Hematopoietic multipotent progenitor cell treated with erythropoietin and hydrocortisone succinate and interleukin-3 and kit ligand, for 4 days (in vitro differentiated cells): ENCODE data around the gene LRRC45.

ENCODE experiments used
- DNase-seq: peaks from one replicate; pipeline ENCODE4 v3.0.0-alpha.2; 2015

The LRRC45 gene

DNA sequence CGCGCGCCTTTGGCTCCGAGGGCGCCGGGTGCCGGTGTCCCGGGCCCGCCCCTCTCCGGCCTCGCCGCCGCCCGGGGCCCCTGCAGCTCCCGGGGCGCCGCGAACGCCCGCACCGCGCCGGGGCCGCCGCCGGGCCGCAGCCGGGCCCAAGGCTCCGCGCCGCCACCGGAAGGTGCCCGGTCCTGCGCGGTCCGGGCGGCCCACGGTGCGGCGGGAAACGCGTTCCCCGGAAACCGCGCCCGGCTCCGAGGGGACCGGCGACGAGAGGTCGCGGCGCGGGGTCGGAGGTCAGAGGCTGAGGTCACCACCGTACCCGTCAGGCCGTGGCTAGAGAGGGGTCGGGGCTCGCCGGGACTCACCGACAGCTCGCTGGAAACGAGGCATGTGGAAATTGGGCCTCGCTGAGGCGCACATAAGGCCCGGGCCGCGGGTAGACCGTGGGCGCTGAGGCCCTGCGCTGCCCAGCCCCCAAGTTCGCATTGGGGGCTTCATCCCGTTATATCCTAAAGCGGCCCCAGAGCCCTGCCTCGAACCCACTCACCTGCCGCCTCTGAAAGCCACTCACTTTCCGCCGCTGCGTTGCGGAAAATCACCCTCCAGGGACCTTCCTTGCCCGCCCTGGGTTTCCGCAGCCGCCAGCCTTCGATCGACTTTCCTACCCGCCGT, 42.7 kb downstream of the LRRC45 start, which contains the start of gene DUS1L:
Gene DUS1L (minus strand): TSS at position 167 of the 666 bp plus-strand sequence. CDS start 745 bp downstream, outside the sequence.
- DNase-seq = peak; percentile 78

DNA sequence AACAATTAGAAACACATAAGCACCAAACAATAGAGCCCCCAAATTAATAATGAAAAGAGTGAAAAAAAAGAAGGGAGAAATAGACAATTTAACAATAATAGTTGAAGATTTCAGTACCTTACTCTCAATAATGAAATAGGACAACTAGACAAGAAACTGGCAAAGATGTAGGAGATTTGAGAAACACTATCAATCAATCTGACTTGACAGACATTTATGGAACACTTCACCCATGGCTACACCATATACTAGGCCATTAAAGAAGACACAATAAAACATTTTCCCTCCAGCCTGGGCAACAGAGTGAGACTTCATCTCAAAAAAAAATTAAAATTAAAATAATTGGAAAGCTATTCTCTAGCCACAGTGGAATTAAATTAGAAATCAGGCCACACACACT, 47.5 kb downstream of the LRRC45 start:
- DNase-seq = no peak

DNA sequence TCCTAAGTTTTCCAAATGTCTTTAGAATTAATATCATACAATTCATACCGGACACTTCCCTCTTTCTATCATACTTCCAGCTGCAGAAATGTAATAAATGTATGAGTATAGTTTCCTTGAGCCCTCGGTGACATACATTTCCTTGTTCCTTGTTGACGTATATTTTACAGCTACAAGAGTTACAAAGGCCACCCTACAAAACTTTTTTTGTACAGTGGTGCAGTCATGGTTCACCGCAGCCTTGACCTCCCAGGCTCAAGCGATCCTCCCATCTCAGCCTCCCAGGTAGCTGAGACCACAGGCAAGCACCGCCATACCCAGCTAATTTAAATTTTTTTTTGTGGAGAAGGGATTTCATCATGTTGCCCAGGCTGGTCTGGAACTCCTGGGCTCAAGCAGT, 49.7 kb downstream of the LRRC45 start:
- no peak for DNase-seq

DNA sequence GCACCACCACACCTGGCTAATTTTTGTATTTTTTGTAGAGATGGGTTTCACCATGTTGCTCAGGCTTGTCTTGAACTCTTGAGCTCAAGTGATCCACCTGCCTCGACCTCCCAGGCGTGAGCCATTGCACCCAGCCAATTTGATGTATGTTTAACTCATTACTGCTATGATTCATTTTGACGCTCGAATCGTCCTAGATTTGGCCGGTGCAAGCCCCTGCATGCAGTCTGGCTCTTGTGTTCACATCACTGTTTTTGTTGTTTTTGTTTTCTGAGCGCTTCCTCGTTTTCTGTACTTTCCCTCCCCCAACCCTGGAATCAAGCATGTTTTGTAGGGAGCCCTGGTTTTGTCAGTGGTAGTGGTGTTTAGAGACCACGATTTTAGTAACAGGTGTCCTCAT, 50.3 kb downstream of the LRRC45 start:
- DNase-seq = no peak

DNA sequence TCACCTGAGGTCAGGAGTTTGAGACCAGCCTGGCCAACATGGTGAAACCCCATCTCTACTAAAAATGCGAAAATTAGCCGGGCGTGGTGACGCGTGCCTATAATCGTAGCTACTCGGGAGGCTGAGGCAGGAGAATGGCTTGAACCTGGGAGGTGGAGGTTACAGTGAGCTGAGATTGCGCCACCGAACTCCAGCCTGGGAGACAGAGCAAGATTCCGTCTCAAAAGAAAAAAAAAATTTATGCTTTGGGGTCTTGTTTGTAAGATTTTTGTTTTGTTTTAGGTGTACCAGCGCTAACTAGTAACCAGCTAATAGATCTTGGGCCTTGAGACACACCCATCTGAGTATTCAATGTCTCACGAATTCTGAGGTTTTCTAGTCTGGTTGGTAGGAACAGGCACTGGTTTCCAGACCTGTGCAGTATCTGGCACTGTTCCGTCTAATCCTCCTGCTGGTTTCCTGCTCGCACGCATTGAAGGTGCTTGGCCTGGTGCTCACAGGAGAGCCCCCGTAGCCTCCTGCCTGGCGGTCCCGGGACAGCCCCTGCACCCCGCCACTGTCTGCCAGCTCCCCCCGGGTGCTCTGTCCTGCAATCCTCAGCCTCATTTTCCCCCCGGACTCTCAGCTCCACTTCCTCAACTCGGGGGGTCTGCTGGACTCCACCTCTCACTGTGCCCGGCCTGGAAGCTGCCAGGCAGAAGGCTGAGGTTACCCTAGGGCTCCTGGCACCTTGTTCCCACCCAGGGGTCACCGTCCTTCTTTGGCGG, 53.1 kb downstream of the LRRC45 start:
- peak; percentile 42 for DNase-seq

DNA sequence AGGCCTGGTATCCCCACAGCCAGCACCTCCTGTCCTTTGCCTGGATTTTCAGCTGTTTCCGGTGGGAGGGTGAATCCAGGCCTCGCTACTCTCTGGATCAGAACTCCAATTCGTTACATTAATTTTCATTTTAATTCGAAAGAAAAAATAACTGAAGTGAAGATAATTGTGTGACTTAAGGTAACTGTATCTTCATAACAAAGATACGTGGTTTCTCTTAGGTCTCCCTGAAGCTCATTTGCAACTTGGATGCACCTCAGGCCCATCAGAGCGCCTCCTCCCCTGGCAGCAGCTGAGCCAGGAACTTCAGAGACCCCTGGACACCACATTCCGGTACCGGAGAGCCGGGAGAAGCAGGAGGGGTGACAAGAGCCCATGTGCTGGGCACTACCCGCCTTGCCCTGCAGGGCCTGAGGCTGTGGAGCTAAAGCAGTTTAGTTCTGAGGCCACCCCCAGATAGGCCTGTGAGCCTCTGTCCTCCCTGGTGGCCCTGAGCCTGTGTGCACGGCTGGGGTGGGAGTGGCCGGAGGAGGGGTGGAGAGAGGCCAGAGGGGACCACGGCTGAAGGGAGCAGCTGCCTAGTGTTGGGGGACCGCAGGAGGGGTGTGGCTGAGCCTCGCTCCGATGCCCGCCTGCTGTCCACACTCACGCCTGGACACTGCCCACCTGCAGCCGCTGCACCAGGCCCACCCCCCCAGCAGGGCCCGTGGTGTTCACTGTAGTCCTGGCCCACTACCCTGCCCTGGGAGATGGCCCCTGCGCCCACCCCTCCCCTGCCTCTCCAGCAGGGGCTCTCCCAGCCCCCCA, 53.9 kb downstream of the LRRC45 start:
- DNase-seq = peak; percentile 55

DNA sequence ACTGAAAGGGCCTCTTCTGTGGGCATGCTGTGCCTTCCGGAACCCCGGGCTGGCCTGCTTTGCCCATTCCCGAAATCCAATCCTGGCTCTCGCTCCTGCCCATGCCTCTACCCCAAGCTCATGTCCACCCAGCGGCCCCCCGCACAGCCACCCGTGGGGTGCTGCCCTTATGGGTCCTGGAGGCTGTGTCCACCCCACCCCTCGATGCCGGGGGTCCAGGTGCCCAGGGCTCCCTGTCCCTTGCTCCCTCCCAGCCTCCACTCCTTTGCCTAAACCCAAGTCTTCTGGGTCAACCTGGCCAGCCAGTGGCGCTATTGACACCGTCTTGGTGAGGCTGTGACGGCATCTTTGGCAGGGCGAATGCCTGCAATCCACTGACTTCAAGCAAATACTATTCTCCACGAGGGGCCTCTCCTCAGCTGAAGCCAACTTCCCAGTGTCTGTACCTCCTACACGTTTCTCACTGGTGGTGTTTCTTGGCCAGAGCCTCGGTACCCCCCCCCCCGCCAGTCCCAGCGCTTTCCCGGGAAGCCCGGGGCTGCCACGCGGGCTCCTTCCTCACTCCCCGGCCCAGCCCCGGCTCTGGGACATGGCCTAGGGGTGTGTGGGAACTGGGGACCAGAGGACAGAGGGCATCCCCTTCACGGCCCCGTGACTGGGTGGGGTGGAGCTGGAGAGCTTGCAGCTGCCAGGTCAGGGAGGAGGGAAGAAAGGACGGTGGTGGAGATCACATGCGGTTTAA, 54.7 kb downstream of the LRRC45 start:
- DNase-seq = no peak

DNA sequence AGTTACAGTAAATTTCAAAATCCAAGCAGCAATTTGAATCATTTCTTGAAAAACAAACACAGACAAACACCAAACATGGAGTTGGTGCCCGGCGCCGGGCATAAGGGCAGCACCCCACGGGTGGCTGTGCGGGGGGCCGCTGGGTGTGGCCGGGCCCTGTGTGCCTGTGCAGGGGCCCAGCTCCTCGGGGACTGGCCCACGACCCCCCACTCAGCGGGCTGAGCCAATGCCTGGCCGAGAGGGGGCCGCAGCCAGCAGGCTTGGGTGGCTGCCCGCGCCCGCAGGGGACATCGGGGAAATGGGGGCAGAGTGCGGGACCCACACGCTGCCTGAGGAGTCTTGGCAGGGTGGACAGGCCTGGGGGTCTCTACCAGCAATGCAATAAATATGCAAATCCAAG, 55.3 kb downstream of the LRRC45 start:
- DNase-seq = no peak

DNA sequence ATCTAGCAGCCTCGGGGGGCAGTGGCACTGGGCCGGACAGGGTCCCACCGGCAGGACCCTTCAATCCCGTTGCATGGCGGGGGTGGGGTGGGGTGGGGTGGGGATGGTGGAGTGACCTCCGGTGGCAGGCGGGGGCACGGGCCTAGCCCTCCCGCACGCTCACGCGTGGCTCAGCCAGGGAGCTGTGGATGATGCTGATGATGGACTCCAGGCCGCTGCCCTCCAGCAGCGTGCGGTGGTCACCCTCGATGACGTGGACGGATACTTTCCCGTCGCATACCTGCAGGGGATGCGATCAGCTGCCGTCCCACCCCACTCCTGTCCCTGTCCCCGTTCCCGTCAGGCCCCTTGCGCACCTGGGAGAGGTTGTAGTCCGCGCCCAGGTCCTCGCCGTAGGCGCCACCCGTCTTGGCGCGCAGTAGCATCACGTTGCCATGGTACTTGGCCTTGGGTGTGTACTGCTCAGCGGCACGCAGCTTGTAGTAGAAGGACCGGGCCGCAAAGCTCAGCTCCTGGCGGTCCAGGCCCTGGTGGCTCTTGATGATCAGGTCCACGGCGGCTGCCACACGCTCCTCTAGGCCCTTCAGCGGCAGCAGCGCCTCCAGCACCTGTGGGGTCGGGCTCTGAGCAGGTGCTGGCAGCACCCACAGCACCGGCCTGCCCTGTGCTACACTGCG, 56.0 kb downstream of the LRRC45 start:
- no peak for DNase-seq

DNA sequence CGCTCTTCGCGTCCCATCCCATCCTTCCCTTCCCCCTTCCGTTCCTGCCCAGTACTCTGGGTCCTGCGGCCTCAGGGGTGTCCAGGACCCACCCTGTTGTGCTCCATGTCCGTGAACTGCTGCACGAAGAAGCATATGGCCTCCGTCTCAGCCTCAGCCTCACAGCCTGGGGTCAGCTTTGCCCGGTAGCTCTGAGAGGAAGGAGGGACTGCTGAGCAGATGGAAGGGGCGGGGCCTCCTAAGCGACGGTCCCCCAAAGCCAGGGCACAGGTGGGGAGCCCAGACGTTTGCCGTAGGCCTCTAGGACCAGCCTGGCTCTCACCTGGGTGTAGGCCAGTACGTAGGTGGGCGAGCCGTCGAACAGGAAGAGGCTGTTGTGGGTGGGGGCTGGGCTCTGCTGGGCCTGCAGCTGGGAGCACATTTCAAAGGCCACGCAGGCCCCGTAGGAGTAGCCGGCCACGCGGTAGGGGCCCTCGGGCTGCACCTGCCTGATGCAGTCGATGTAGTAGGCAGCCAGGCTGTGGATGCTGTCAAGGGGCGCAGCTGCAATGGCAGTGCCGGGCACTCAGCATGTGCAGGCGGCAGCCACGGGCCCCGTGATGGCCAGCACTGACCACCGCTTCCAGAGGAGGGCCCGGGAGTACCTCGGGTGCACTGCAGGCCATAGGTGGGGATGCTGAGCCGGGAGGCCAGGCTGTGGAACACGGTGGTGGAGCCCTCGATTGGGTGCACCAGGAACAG, 57.1 kb downstream of the LRRC45 start:
- no peak for DNase-seq
